IPS DF 6.9 (cell line): Measurements from ENCODE around the gene DNAH8.
A peak's percentile ranks its signal among the peaks of the same experiment; 100 is the strongest.

Experiments
- DNase-seq: peaks from one replicate; pipeline ENCODE4 v3.0.0-alpha.2; 2013; ENCODE audit warnings: low read depth, low spot score
- H3K27ac ChIP-seq: one replicate; pipeline ENCODE4 v1.5.1; 2013; ENCODE audit warnings: low read length, control low read depth
- H3K27me3 ChIP-seq: 2 replicates; pipeline ENCODE4 v1.6.1; 2013; ENCODE audit warnings: mild to moderate bottlenecking, low read length; ENCODE audit not compliant: control insufficient read depth, insufficient read depth
- H3K36me3 ChIP-seq: 2 replicates; pipeline ENCODE4 v1.6.1; 2013; ENCODE audit warnings: low read length; ENCODE audit not compliant: control insufficient read depth, insufficient read depth
- H3K4me1 ChIP-seq: 2 replicates; pipeline ENCODE4 v1.6.1; 2013; ENCODE audit warnings: low read length; ENCODE audit not compliant: control insufficient read depth, insufficient read depth
- H3K4me3 ChIP-seq: 2 replicates; pipeline ENCODE4 v1.5.1; 2013; ENCODE audit warnings: mild to moderate bottlenecking, low read length
- H3K9me3 ChIP-seq: 2 replicates; pipeline ENCODE4 v1.6.1; 2013; ENCODE audit warnings: low read length, inconsistent platforms; ENCODE audit not compliant: control insufficient read depth, insufficient read depth
- WGBS: extraction: QIAGEN DNeasy Blood & Tissue Kit; methylation state at CpG from one replicate; pipeline ENCODE4 v1.1.7; 2013; ENCODE audit warnings: mixed read lengths, missing lambda C conversion rate; ENCODE audit not compliant: insufficient read length, insufficient coverage; 5-methylcytosine and 5-hydroxymethylcytosine counted together

DNAH8 gene, protein sequence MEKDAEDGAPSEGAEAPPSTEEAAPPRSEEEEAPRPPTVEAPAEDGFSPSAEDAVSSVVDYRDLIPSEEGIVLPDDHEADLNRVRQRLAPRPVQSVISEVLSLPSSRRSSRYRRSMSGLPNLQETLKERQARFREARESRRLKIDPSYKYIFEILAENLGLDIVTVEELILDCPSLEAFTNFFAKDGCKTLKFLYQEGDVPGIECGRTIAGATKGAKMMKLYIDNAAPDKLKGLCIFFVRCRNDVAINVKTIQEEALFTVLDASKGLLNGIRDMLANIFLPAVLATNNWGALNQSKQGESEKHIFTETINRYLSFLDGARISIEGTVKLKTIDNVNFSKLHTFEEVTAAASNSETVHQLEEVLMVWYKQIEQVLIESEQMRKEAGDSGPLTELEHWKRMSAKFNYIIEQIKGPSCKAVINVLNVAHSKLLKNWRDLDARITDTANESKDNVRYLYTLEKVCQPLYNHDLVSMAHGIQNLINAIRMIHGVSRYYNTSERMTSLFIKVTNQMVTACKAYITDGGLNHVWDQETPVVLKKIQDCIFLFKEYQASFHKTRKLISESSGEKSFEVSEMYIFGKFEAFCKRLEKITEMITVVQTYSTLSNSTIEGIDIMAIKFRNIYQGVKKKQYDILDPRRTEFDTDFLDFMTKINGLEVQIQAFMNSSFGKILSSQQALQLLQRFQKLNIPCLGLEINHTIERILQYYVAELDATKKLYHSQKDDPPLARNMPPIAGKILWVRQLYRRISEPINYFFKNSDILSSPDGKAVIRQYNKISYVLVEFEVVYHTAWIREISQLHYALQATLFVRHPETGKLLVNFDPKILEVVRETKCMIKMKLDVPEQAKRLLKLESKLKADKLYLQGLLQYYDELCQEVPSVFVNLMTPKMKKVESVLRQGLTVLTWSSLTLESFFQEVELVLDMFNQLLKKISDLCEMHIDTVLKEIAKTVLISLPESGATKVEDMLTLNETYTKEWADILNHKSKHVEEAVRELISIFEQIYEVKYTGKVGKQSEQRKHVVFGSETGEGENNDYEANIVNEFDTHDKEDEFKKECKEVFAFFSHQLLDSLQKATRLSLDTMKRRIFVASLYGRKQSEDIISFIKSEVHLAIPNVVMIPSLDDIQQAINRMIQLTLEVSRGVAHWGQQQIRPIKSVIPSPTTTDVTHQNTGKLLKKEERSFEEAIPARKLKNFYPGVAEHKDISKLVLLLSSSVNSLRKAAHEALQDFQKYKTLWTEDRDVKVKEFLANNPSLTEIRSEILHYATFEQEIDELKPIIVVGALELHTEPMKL (N-terminal part only)

DNA sequence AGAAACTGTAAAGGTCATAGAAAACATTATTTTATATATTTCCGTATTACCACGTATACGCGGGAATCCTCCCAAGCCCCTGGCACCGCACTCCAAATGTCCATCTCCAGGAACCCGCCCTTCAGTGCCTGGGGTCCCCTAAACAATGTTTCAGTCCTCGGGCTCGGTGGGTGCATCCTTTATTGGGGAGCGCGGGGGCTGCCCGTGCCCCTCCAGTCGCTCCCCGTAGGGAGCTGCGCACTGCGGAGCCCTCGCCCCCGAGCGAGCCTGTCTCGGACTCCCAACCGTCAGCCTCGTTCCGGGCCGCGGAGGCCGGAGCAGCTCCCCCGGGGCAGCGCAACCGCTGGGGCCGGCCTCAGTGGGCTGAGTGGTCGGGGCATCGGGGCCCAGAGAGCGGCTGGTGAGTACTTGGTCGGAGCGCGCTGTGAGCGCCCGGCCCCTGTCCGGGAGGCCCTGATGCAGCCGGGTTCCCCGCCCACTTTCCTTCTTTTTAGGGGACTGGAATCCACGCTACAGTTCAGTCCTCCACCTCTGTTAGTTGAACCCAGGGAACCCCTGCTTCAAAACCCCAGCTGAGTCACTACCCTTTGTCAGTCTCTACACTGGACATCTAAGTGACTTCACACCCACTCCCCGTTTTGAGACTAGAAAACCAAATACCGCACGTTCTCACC, at the start of gene DNAH8:
TSS of gene DNAH8 (plus strand) at position 296 of the 674 bp plus-strand sequence. CDS start 7,499 bp downstream, outside the sequence.
- DNase-seq: no peak
- peaks cover 20% of the 10 kb centered on the region for H3K27me3 ChIP-seq
- H3K27ac ChIP-seq: no peak within 1 kb of the TSS
- no peaks in the 10 kb centered on the region for H3K4me1 ChIP-seq
- no CpG with 5 or more reads among the region's 44 CpGs for WGBS
- no peaks in the 10 kb centered on the region; the same call in 1 of the 2 replicates for H3K9me3 ChIP-seq
- H3K36me3 ChIP-seq: no peaks in the 10 kb centered on the region
- H3K4me3 ChIP-seq: peak within 1 kb of the TSS; percentile 28; the same call in 1 of the 2 replicates

DNA sequence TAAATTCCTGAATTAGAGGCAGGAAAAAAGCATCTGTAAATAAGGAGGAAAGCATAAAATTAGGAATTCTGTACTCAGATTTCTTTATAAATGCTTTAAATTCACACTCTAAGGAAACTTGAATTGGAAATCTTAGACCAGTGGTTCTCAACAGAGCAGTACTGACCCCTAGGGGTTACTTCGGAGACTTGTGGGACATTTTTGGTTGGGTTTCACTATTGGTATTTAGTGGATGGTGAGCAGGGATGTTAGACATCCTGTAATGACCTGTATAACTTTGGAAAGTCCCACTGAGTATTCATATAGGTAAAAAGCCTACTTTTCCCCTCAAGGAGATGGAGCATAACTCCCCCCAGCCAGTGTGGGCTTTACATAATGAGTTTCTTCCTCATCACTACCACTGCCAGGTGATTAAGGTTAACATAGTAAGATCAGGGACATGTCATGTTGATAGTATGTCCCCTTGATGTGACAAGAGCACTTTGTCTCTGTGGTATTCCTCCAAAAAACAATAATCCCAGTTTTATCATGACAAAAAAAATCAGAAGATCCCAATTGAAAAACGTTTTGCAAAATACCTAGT, 43.1 kb upstream of the DNAH8 start:
- peak; percentile 31 for DNase-seq
- H3K4me1 ChIP-seq: no peaks in the 10 kb centered on the region
- H3K27me3 ChIP-seq: no peaks in the 10 kb centered on the region
- H3K9me3 ChIP-seq: no peaks in the 10 kb centered on the region
- WGBS: no CpG with 5 or more reads among the region's 2 CpGs
- H3K36me3 ChIP-seq: no peaks in the 10 kb centered on the region
- H3K27ac ChIP-seq: no peak overlapping the region
- H3K4me3 ChIP-seq: no peak overlapping the region

DNA sequence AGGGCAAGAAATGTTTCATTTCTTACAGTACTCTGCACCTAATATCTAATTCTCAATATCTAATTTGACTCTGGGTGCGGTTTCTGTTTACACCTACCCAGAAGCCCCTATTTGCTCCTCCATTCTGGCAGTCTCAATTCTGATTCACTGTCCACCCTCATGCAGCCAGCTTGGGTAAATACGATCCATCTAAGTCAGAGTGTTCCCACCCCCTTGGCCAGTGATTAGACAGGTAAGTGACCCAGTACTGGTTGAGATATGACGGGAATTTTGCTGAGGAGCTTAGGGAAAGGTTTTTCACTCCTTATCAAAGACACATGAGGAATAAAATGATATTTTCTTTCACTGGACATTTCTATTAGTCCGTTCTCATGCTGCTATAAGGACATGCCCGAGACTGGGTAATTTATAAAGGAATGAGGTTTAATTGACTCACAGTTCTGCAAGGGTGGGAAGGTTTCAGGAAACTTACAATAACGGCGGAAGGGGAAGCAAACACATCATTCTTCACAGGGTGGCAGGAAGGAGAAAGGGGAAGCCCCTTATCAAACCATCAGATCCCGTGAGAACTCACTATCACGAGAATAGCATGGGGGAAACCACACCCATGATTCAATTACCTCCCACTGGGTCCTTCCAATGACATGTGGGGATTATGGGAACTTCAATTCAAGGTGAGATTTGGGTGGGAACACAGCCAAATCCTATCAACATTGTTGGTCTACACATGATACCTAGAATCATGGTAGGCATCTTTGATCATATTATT, 41.5 kb upstream of the DNAH8 start:
- Histone ChIP-seq H3K4me1 (no peaks in the 10 kb centered on the region), H3K36me3 (no peaks in the 10 kb centered on the region), H3K27me3 (no peaks in the 10 kb centered on the region), H3K27ac (no peak overlapping the region), H3K4me3 (no peak overlapping the region), H3K9me3 (no peaks in the 10 kb centered on the region)
- no CpG with 5 or more reads among the region's 9 CpGs for WGBS
- no peak for DNase-seq

DNA sequence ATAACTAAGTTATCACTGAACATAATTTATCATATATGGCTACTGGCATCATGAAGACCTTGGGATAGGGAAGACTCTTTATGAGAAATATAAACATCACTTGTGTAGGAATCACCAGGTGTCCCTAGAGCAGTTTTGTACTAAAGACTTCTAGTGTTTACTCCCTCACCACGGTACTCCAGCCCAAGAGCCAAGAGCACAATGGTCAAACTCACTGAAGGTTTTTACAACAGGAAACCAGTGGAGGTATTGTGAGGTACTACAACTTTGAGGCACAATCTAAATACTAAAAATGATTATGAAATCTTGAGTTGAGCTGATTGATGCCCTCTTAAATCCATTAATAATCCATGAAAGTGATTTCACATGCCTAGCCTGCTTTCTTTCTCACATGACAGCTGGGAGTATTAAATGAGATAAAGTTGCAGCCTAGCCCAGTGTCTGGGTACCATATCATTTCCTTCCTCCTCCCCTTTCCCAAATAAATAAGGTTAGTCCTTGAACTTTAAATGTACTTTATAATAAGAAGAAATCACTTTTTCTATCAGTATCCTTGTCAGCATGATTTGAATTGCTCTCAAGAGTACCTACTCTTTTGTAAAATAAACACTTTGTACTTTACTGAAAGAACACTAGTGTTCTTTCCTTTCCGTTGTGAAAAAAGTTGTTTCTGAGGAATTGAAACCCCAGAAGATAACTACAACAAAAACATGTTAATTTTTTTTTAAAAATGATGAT, 38.7 kb upstream of the DNAH8 start:
- Histone ChIP-seq H3K36me3 (no peaks in the 10 kb centered on the region), H3K9me3 (no peaks in the 10 kb centered on the region), H3K4me1 (no peaks in the 10 kb centered on the region), H3K27me3 (no peaks in the 10 kb centered on the region), H3K27ac (no peak overlapping the region), H3K4me3 (no peak overlapping the region)
- no peak for DNase-seq
- WGBS: no CpG with 5 or more reads among the region's 2 CpGs

DNA sequence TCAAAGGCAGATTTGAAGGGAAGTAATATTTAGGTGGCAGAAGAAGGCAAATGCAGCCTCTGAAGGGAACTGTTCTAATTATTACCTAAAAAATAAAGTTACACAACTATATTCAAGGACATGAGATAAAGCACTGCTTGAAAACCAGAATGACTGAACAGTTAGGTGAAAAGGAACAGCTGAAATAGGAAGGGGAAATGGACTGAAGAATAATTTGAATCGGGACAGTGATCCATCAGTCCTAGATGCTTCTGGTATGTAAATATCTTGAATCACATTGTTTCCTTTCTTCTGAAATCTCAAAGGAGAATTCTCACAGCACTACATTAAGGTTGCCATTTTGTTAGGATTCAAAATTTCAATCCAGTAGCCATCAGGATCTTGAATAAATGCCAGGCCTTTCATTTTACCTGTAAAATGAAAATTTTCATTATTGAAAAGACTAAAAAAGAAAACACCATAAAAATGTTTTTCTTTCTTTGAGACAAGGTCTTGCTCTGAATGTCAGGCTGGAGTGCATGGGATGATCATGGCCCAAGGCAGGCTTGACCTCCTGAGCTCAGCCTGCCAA, 38.1 kb upstream of the DNAH8 start:
- Histone ChIP-seq H3K27me3 (no peaks in the 10 kb centered on the region), H3K4me3 (no peak overlapping the region), H3K27ac (no peak overlapping the region), H3K36me3 (no peaks in the 10 kb centered on the region; the same call in 1 of the 2 replicates), H3K9me3 (no peaks in the 10 kb centered on the region), H3K4me1 (no peaks in the 10 kb centered on the region)
- no CpG with 5 or more reads among the region's 1 CpG for WGBS
- DNase-seq: no peak

DNA sequence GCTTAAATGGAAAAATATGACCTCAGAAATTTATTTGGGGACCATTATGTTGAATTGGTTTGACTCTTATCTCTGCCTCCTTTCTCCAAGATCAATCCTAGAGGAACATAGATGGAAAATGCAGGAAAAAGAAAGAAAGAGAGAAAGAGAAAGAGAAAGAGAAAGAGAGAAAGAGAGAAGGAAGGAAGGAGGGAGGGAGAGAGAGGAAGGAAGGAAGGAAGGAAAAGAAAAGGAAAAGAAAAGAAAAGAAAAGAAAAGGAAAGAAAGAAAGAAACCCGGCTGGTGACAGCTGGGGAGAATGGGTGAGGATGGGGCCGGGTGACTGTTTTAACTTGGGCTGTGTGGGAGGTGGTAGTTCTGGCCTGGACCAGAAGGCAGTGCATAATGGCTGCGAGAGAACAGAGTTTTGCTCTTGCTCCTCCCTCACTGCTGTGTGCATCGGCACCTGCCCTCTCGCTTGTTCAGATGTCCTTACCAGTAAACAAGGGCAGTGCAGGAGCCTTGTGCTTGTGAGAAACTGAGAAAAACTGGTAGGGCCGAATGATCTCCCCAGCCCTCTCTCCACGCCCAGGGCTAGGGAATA, 36.8 kb upstream of the DNAH8 start:
- no peaks in the 10 kb centered on the region; the same call in 1 of the 2 replicates for H3K36me3 ChIP-seq
- no peaks in the 10 kb centered on the region for H3K27me3 ChIP-seq
- no peak overlapping the region for H3K4me3 ChIP-seq
- no peaks in the 10 kb centered on the region for H3K4me1 ChIP-seq
- no peak overlapping the region for H3K27ac ChIP-seq
- WGBS: no CpG with 5 or more reads among the region's 7 CpGs
- no peaks in the 10 kb centered on the region for H3K9me3 ChIP-seq
- DNase-seq: no peak

DNA sequence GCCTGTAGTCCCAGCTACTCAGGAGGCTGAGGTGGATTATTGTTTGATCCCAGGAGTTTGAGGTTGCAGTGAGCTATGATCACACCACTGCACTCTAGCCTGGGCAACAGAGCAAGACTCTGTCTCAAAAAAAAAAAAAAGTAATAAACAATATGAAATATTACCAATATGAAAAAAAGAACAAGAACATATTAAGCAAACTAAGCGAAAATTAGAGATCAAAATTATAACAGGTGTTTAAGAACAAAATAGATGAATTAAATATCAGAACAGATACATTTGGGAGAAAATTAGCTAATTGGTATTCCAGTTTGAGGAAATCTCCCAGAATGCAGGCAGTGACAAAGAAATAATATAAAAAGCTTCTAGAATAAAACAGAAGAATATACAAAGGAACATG, 35.4 kb upstream of the DNAH8 start:
- Histone ChIP-seq H3K9me3 (no peaks in the 10 kb centered on the region), H3K27me3 (no peaks in the 10 kb centered on the region), H3K4me3 (no peak overlapping the region), H3K4me1 (no peaks in the 10 kb centered on the region), H3K36me3 (no peaks in the 10 kb centered on the region; the same call in 1 of the 2 replicates), H3K27ac (no peak overlapping the region)
- DNase-seq: no peak
- WGBS: no CpG with 5 or more reads among the region's 1 CpG

DNA sequence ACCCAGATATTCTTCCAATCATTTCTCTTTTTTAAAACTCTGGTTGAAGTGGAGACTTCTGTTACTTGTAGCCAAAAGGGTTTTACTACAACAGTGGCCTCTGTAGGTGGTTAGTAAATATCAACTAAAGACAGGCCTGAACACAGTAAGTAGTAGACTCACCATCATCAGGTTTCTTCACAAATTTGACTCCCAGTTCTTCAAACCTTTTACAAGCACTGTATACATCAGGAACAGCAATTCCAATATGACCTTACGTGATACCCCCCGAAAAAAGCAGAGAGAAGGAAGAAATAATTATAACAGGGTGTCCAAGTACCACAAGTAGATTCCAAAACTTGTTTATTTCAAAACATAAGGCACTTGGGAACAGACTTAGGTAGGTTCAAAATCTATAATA, 33.3 kb upstream of the DNAH8 start:
- Histone ChIP-seq H3K27ac (no peak overlapping the region), H3K4me1 (no peaks in the 10 kb centered on the region), H3K4me3 (no peak overlapping the region), H3K9me3 (no peaks in the 10 kb centered on the region), H3K36me3 (no peaks in the 10 kb centered on the region; the same call in 1 of the 2 replicates), H3K27me3 (no peaks in the 10 kb centered on the region)
- no peak for DNase-seq
- WGBS: no CpG with 5 or more reads among the region's 2 CpGs
